A673 (cell line): ENCODE data around the gene CYSTM1. TPM values are rescaled to one million over a fixed set of nuclear protein-coding genes. Genes with fewer than 3 reads are reported as not detected.

ENCODE experiments used
- BruUV-seq: library from RNA; stranded (reverse); fragments of 400-500 nt; replicated peaks from 2 replicates; lab custom pipeline; 2021; lab: Mats Ljungman, UMichigan
- CTCF ChIA-PET: fragments of 300-600 bp; sonication (Branson Sonifier 250); formaldehyde crosslinking; loops from one replicate; lab custom pipeline; 2022; ENCODE audit warnings: antibody characterized with exemption; lab: Charles Lee
- POLR2A ChIA-PET: fragments of 300-600 bp; sonication (Branson Sonifier 250); formaldehyde crosslinking; loops from one replicate; lab custom pipeline; 2022; ENCODE audit warnings: antibody characterized with exemption; ENCODE audit not compliant: low non-redundant PET; lab: Charles Lee
- DNase-seq: peaks from one replicate; pipeline ENCODE4 v3.0.0-alpha.2; 2015; ENCODE audit warnings: low spot score
- H3K27ac ChIP-seq: fragments of 200-600 bp; sonication (generic); 2 replicates; pipeline ENCODE4 v1.5.1; 2016; ENCODE audit warnings: mixed run types, low read depth, mild to moderate bottlenecking, mixed read lengths, antibody characterized with exemption, low read length; ENCODE audit not compliant: poor library complexity, severe bottlenecking
- H3K27me3 ChIP-seq: fragments of 200-600 bp; sonication (generic); replicated peaks from 2 replicates; pipeline ENCODE4 v1.6.1; 2017; ENCODE audit warnings: mixed run types, low read depth, mild to moderate bottlenecking, mixed read lengths, antibody characterized with exemption, low read length; ENCODE audit not compliant: insufficient read depth, poor library complexity
- H3K36me3 ChIP-seq: fragments of 200-600 bp; sonication (generic); 2 replicates; pipeline ENCODE4 v1.6.1; 2016; ENCODE audit warnings: mixed run types, mild to moderate bottlenecking, mixed read lengths, antibody characterized with exemption, low read length; ENCODE audit not compliant: insufficient read depth, poor library complexity, severe bottlenecking
- H3K4me1 ChIP-seq: fragments of 200-600 bp; sonication (generic); 2 replicates; pipeline ENCODE4 v1.6.1; 2017; ENCODE audit warnings: mixed run types, mild to moderate bottlenecking, mixed read lengths, antibody characterized with exemption, low read length; ENCODE audit not compliant: insufficient read depth, poor library complexity, severe bottlenecking
- H3K4me3 ChIP-seq: fragments of 200-600 bp; sonication (generic); 2 replicates; pipeline ENCODE4 v1.5.1; 2016; ENCODE audit warnings: low read depth, mixed run types, mild to moderate bottlenecking, mixed read lengths, low read length; ENCODE audit not compliant: poor library complexity, severe bottlenecking
- H3K9me3 ChIP-seq: fragments of 200-600 bp; sonication (generic); 2 replicates; pipeline ENCODE4 v1.6.1; 2016; ENCODE audit warnings: mixed run types, low read depth, mild to moderate bottlenecking, mixed read lengths, antibody characterized with exemption, low read length; ENCODE audit not compliant: poor library complexity, severe bottlenecking
- EZH2 ChIP-seq: fragments of 200-600 bp; sonication (generic); IDR thresholded peaks from 2 replicates; pipeline ENCODE4 v1.6.1; 2017; ENCODE audit warnings: borderline replicate concordance, low read depth, mild to moderate bottlenecking, mixed read lengths, antibody characterized with exemption, low read length; ENCODE audit not compliant: poor library complexity, severe bottlenecking
- intact Hi-C: fragments of 100-400 bp; cut with micrococcal nuclease; formaldehyde crosslinking; loops from one replicate; pipeline ENCODE4 v1.10.0; 2022; ENCODE audit not compliant: unreplicated experiment
- total RNA-seq: library from RNA; stranded (reverse); gene quantifications from 2 replicates; pipeline ENCODE4 v1.2.3, GENCODE V29; 2021
- TF ChIP-seq, protein P1 (sequence below): fragments of 300-800, 200-600 bp; sonication (generic); conservative IDR thresholded peaks from 2 replicates; pipeline ENCODE4 v1.5.1; 2017; ENCODE audit warnings: low read depth, mild to moderate bottlenecking, antibody characterized with exemption, low read length, moderate library complexity, mixed read lengths

CYSTM1 gene
- total RNA-seq, 1 experiment from 2014 or later = 35.5 TPM

DNA sequence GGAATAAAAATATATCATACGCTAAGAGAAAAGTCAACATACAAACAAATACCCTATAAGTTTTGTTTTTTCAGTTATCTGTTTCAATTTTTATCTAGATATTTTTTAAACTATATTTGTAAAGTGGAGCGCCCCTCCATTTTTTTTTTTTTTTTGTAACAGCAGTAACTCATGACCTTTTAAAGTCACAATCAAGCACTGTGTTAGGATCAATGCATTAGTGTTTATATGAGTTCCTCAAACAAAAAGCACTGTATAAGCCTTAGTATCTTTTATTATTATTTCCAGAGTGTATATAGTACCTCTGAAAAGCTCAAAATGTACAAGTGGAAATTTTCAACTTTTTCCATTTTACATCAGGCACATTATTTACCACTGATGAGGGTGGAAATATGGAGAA is 107.3 kb downstream of the CYSTM1 start:
- no TSS peak for BruUV-seq
- Histone ChIP-seq H3K4me3 (no peak overlapping the region), H3K36me3 (peaks cover 19% of the 10 kb centered on the region), H3K27ac (no peak overlapping the region), H3K9me3 (peaks cover 5% of the 10 kb centered on the region), H3K27me3 (no peaks in the 10 kb centered on the region), H3K4me1 (peaks cover 12% of the 10 kb centered on the region)
- CTCF ChIA-PET = interaction anchor here (0.5 kb wide), 1 partner anchor 438 kb away, joined by 5 read pairs; no protein-coding TSS in a partner anchor
- intact Hi-C loops = no loop called here
- TF ChIP-seq, protein P1, sequence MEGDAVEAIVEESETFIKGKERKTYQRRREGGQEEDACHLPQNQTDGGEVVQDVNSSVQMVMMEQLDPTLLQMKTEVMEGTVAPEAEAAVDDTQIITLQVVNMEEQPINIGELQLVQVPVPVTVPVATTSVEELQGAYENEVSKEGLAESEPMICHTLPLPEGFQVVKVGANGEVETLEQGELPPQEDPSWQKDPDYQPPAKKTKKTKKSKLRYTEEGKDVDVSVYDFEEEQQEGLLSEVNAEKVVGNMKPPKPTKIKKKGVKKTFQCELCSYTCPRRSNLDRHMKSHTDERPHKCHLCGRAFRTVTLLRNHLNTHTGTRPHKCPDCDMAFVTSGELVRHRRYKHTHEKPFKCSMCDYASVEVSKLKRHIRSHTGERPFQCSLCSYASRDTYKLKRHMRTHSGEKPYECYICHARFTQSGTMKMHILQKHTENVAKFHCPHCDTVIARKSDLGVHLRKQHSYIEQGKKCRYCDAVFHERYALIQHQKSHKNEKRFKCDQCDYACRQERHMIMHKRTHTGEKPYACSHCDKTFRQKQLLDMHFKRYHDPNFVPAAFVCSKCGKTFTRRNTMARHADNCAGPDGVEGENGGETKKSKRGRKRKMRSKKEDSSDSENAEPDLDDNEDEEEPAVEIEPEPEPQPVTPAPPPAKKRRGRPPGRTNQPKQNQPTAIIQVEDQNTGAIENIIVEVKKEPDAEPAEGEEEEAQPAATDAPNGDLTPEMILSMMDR = no peak
- TF ChIP-seq EZH2 = no peak
- DNase-seq = no peak
- POLR2A ChIA-PET = no interaction called here

DNA sequence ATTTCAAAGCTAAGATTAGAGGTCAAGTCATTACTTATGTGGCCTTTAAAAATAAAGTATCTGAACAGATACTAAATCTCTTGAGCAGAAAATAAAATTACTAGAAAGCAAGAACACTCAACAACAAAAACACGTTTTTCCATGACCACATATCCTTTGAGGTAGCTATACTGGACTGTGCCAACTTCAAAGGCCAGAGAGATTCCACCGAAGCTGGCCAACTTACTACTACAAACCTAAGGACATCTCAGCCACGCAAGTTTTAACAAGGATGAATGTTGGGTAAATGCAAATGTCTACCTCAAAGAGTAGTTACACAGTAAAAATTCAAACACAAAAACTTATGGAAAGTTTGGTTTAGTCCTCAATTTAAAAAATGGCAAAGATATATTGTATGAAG is 109.0 kb downstream of the CYSTM1 start:
- Histone ChIP-seq H3K27me3 (no peaks in the 10 kb centered on the region), H3K27ac (no peak overlapping the region), H3K4me1 (peaks cover 12% of the 10 kb centered on the region), H3K4me3 (no peak overlapping the region), H3K36me3 (peaks cover 11% of the 10 kb centered on the region), H3K9me3 (no peaks in the 10 kb centered on the region)
- POLR2A ChIA-PET = interaction anchor here (0.6 kb wide), 1 partner anchor 22 kb away, joined by 13 read pairs; no protein-coding TSS in a partner anchor
- DNase-seq = no peak
- CTCF ChIA-PET = no interaction called here
- TF ChIP-seq EZH2 = no peak
- TF ChIP-seq, protein P1 = no peak
- intact Hi-C loops = no loop called here
- BruUV-seq = no TSS peak

DNA sequence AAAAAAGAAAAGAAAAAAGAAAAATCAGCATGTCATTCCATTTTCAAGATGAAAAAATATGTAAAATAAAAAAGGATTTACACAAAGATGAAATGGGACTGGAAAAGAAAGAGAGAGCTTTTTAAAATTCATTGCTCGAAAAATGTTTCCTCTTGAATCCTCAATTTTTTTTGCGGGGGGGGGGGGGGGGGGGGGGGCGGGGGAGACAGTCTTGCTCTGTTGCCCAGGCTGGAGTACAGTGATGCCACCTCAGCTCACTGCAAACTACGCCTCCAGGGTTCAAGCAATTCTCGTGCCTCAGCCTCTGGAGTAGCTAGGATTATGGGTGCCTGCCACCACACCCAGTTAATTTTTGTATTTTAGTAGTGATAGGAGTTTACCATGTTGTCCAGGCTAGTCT is 111.4 kb downstream of the CYSTM1 start:
- Histone ChIP-seq H3K36me3 (no peaks in the 10 kb centered on the region), H3K4me1 (peaks cover 12% of the 10 kb centered on the region), H3K27me3 (no peaks in the 10 kb centered on the region), H3K9me3 (no peaks in the 10 kb centered on the region), H3K27ac (no peak overlapping the region), H3K4me3 (no peak overlapping the region)
- intact Hi-C loops = no loop called here
- no peak for DNase-seq
- no peak for TF ChIP-seq EZH2
- TF ChIP-seq, protein P1 = no peak
- no TSS peak for BruUV-seq
- ChIA-PET POLR2A (no interaction called here), CTCF (no interaction called here)
